GM12878 (cell line): Measurements from ENCODE around the gene ZBTB9. TPM values are rescaled to one million over a fixed set of nuclear protein-coding genes. Genes with fewer than 3 reads are reported as not detected.

ENCODE experiments used
- ATAC-seq: fragments of 200-7000 bp; cut with Tn5 transposase; 3 replicates; pipeline ENCODE4 v1.9.1; 2020; ENCODE audit warnings: mild to moderate bottlenecking, moderate library complexity
- BruUV-seq: library from RNA; stranded (reverse); fragments of 400-500 nt; replicated peaks from 2 replicates; lab custom pipeline; 2021; lab: Mats Ljungman, UMichigan
- CTCF ChIA-PET: fragments of 300-600 bp; sonication (Branson Sonifier 250); formaldehyde crosslinking; extraction: SDS; loops from one replicate; lab custom pipeline; 2021; ENCODE audit warnings: inconsistent platforms; lab: Yijun Ruan, JAX
- POLR2A ChIA-PET: fragments of 350-600 bp; formaldehyde crosslinking; extraction: SDS; loops from one replicate; lab custom pipeline; 2021; ENCODE audit warnings: inconsistent platforms; lab: Charles Lee
- RAD21 ChIA-PET: fragments of 300-600 bp; sonication (Branson Sonifier 250); formaldehyde crosslinking; loops from one replicate; lab custom pipeline; 2023; ENCODE audit warnings: antibody characterized with exemption; ENCODE audit not compliant: unreplicated experiment; lab: Charles Lee
- SMC1A ChIA-PET: fragments of 300-600 bp; sonication (Branson Sonifier 250); formaldehyde crosslinking; loops from one replicate; lab custom pipeline; 2023; ENCODE audit not compliant: unreplicated experiment, uncharacterized antibody; lab: Charles Lee
- DNase-seq: peaks from one replicate; pipeline ENCODE4 v3.0.0-alpha.2; 2011; ENCODE audit warnings: low read depth, low spot score
- FAIRE-seq: peaks from 3 replicates; lab custom pipeline; 2011; peaks lifted over from hg19 to GRCh38; lab: Jason Lieb, UNC
- H2AFZ ChIP-seq: 2 replicates; pipeline ENCODE4 v1.6.0; 2011; ENCODE audit warnings: low read depth, low read length, control low read depth; ENCODE audit not compliant: control insufficient read depth
- H3K27ac ChIP-seq: 2 replicates; pipeline ENCODE4 v1.5.1; 2011; ENCODE audit warnings: control low read depth; ENCODE audit not compliant: control insufficient read depth, insufficient read depth
- H3K27me3 ChIP-seq, 2 experiments: replicated peaks in 1 of 2; 2 replicates each; pipeline versions ENCODE4 v1.6.0 to v1.6.1; 2011; ENCODE audit warnings: low read length in 1 of 2; ENCODE audit not compliant: control insufficient read depth in 2 of 2, insufficient read depth in 2 of 2
- H3K36me3 ChIP-seq, 2 experiments: 2 replicates each; pipeline ENCODE4 v1.5.1; 2011; ENCODE audit warnings: low read length in 1 of 2; ENCODE audit not compliant: control insufficient read depth in 2 of 2, insufficient read depth in 2 of 2
- H3K4me1 ChIP-seq: 2 replicates; pipeline ENCODE4 v1.6.1; 2011; ENCODE audit warnings: mild to moderate bottlenecking, low read length, moderate library complexity, mixed read lengths; ENCODE audit not compliant: control insufficient read depth, insufficient read depth
- H3K4me2 ChIP-seq: 2 replicates; pipeline ENCODE4 v1.6.0; 2011; ENCODE audit warnings: control low read depth; ENCODE audit not compliant: control insufficient read depth, insufficient read depth
- H3K4me3 ChIP-seq: fragments of 200-600 bp; sonication (generic); 2 replicates; pipeline ENCODE4 v1.5.1; 2016
- H3K79me2 ChIP-seq: 2 replicates; pipeline ENCODE4 v1.6.0; 2011; ENCODE audit warnings: low read length; ENCODE audit not compliant: control insufficient read depth, insufficient read depth
- H3K9ac ChIP-seq: 2 replicates; pipeline ENCODE4 v1.8.0; 2011; ENCODE audit warnings: low read length, control low read depth, mixed read lengths; ENCODE audit not compliant: control insufficient read depth, insufficient read depth
- H3K9me3 ChIP-seq: replicated peaks from 3 replicates; pipeline ENCODE4 v1.5.1; 2011; ENCODE audit warnings: mild to moderate bottlenecking, low read length; ENCODE audit not compliant: control insufficient read depth, insufficient read depth
- H4K20me1 ChIP-seq: 2 replicates; pipeline ENCODE4 v1.6.0; 2011; ENCODE audit not compliant: control insufficient read depth, insufficient read depth
- CREB1 ChIP-seq: IDR thresholded peaks from 2 replicates; pipeline ENCODE4 v1.6.1; 2012; ENCODE audit warnings: low read depth, mild to moderate bottlenecking, inconsistent platforms
- HCFC1 ChIP-seq: fragments of 150-350 bp; IDR thresholded peaks from 2 replicates; pipeline ENCODE4 v1.6.1; 2014; ENCODE audit warnings: low read length
- IKZF2 ChIP-seq, 2 experiments: fragments of 450-650 bp; IDR thresholded peaks; 2 replicates each; pipeline ENCODE4 v1.6.1; 2017; ENCODE audit warnings: mild to moderate bottlenecking in 2 of 2, moderate library complexity in 2 of 2
- NFYB ChIP-seq: IDR thresholded peaks from 2 replicates; pipeline ENCODE4 v1.6.1; 2011; ENCODE audit warnings: low read depth, mild to moderate bottlenecking, low read length, improper control_type of control experiment, moderate library complexity; ENCODE audit not compliant: insufficient read depth
- PAX5 ChIP-seq: IDR thresholded peaks from 2 replicates; pipeline ENCODE4 v1.6.1; 2011; ENCODE audit warnings: low read depth, low read length, borderline replicate concordance
- RFX5 ChIP-seq: IDR thresholded peaks from 2 replicates; pipeline ENCODE4 v1.6.1; 2011; ENCODE audit warnings: low read depth, low read length, improper control_type of control experiment
- SP1 ChIP-seq: IDR thresholded peaks from one replicate; pipeline ENCODE4 v1.6.1; 2011; ENCODE audit warnings: low read depth, low read length
- TARDBP ChIP-seq: IDR thresholded peaks from 2 replicates; pipeline ENCODE4 v1.6.1; 2016; ENCODE audit warnings: borderline replicate concordance
- TCF12 ChIP-seq: IDR thresholded peaks from 2 replicates; pipeline ENCODE4 v1.6.1; 2011; ENCODE audit warnings: low read depth, mild to moderate bottlenecking, low read length
- YY1 ChIP-seq: IDR thresholded peaks from 2 replicates; pipeline ENCODE4 v1.6.1; 2011; ENCODE audit warnings: low read depth, mild to moderate bottlenecking, low read length
- ZNF274 ChIP-seq: IDR thresholded peaks from one replicate; pipeline ENCODE4 v1.8.0; 2011; ENCODE audit not compliant: insufficient read length, insufficient read depth
- WGBS: methylation state at CpG from one replicate; pipeline ENCODE4 v1.1.6; 2016; ENCODE audit warnings: low lambda C conversion rate; ENCODE audit not compliant: insufficient replicate concordance, insufficient coverage; ENCODE audit errors: missing lambda C conversion rate; 5-methylcytosine and 5-hydroxymethylcytosine counted together
- in situ Hi-C: fragments of 300-500 bp; cut with MboI; formaldehyde crosslinking; loops from 9 replicates; pipeline ENCODE4 v1.14.3; 2018; ENCODE audit warnings: mixed read lengths
- intact Hi-C: fragments of 100-400 bp; cut with micrococcal nuclease; formaldehyde crosslinking; loops from one replicate; pipeline ENCODE4 v1.14.2; 2022; ENCODE audit not compliant: unreplicated experiment
- polyA plus RNA-seq, 11 experiments: library from polyadenylated mRNA; depleted of rRNA in 4 of 11; unstranded in 6 of 11; stranded (reverse) in 5 of 11; fragments of >200 nt; fragmentation: Nextera tagmentation in 4 of 11; fragmentation: Illumina TruSeq in 1 of 11; extraction: Ambion mirVana in 4 of 11; extraction: Trizol in 1 of 11; gene quantifications; 1 replicate in 1 of 11; 2 replicates in 10 of 11; pipeline versions ENCODE4 v1.2.1 to v1.2.3, GENCODE V29; 2011 to 2016; ENCODE audit warnings: inconsistent platforms in 2 of 11, missing spikeins in 2 of 11, low read depth in 1 of 11
- total RNA-seq, 4 experiments: library from RNA; depleted of rRNA in 3 of 4; stranded (reverse); fragments of >200 nt in 3 of 4; fragmentation: Illumina TruSeq in 1 of 4; extraction: Trizol in 1 of 4; gene quantifications; 2 replicates each; pipeline versions ENCODE4 v1.2.1 to v1.2.3, GENCODE V29; 2013 to 2021
- TF ChIP-seq, protein P1 (sequence below): fragments of 450-650 bp; IDR thresholded peaks from 2 replicates; pipeline ENCODE4 v1.6.1; 2016; ENCODE audit warnings: mild to moderate bottlenecking, moderate library complexity, borderline replicate concordance
- TF ChIP-seq, protein P2 (sequence below): IDR thresholded peaks from 2 replicates; pipeline ENCODE4 v1.6.1; 2011; ENCODE audit warnings: borderline replicate concordance, low read depth, mild to moderate bottlenecking, moderate library complexity, low read length; ENCODE audit not compliant: insufficient read depth, poor library complexity, severe bottlenecking
- TF ChIP-seq, protein P3 (sequence below): fragments of 450-650 bp; IDR thresholded peaks from 2 replicates; pipeline ENCODE4 v1.6.1; 2016; ENCODE audit warnings: mild to moderate bottlenecking

Gene ZBTB9
- total and polyA plus RNA-seq, 10 of the 15 experiments (the other 5 are each of a cell fraction or from before 2014, with no cell fraction given), result 1.5 to 12.7 (median 6.9) TPM

DNA sequence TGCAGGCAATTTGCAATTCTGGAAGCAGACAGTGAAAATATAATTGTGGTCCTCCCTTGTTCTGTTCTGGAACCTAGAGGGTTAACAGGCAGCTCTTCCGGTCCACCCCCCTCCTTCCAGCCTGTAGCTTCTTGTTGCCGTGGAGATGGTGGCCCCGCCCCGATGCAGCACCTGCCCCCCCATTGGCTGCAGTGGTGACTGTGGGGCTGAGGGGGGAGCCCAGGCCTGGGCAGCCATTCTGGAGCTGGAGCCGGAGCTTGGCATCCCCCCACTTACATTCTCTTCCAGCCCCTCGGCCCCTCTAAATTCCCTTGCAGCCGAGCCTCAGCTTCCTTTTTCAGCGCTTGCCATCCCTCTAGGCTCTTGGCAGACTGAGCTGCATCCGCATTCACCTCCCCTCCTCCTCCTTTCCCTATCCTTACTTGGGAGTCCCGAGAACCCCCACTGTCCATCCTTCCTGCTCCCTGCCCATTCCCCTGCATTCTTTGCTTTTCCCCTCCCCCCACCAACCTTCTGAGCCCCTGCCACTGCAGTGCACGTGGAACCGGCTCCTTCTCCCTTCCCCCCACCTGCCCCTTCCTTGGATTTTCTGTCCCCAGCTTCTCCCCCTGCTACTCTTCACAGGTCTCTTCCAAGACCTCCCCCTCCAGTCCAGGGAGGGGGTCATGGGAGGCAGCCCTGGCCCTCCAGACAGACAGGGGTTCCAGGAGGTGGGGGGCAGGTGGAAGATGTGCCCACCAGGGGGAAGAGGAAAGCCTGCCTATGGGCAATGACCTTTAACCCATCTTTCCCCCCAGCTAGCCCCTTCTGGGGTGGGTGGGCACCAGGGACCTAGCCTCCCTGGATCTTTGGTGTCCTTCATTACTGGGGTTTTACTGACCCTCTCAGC, 23.1 kb upstream of the ZBTB9 start:
- CTCF ChIA-PET, result interaction anchor here (0.6 to 1.6 kb wide), 15 partner anchors 13 to 176 kb away, joined by 3 to 9 read pairs (median 3); partner anchors contain the start of genes CUTA and ZBTB9
- in situ Hi-C loops (no loop called here), intact Hi-C loops (no loop called here)
- Histone ChIP-seq H3K27me3 (no peaks in the 10 kb centered on the region), H3K9me3 (no peaks in the 10 kb centered on the region), H3K9ac (peak overlapping the region; percentile 35), H3K79me2 (peaks cover 6% of the 10 kb centered on the region), H3K4me3 (peak overlapping the region; percentile 80), H3K27ac (peak overlapping the region; percentile 36; the same call in 1 of the 2 replicates), H3K36me3 (no peaks in the 10 kb centered on the region), H2AFZ (no peak overlapping the region; the same call in 1 of the 2 replicates), H3K4me1 (peaks cover 47% of the 10 kb centered on the region), H3K4me2 (peak overlapping the region; percentile 93), H4K20me1 (no peaks in the 10 kb centered on the region)
- POLR2A ChIA-PET, result interaction anchor here (0.6 to 1.8 kb wide), 12 partner anchors 11 to 1252 kb away, joined by 3 to 11 read pairs (median 3); partner anchors contain the start of genes BAK1, CUTA, RPS18 and SYNGAP1
- RAD21 ChIA-PET, result interaction anchor here (0.6 to 2.6 kb wide), 9 partner anchors 13 to 189 kb away, joined by 3 to 10 read pairs (median 4); partner anchors contain the start of genes CUTA, ITPR3, PFDN6 and WDR46
- DNase-seq, result no peak
- FAIRE-seq, result peak; percentile 73
- BruUV-seq, result no TSS peak
- peak; percentile 85 for ATAC-seq
- SMC1A ChIA-PET, result interaction anchor here (0.6 to 1.7 kb wide), 15 partner anchors 12 to 160 kb away, joined by 3 to 8 read pairs (median 3); partner anchors contain the start of genes B3GALT4, RPS18, VPS52 and ZBTB22
- 9% methylated on average over 10 of the region's 12 CpGs for WGBS
- TF ChIP-seq HCFC1, result peak; percentile 28; the same call in 1 of the 2 replicates
- TF ChIP-seq YY1, result peak; percentile 82
- TF ChIP-seq CREB1, result no peak
- TF ChIP-seq, protein P1, sequence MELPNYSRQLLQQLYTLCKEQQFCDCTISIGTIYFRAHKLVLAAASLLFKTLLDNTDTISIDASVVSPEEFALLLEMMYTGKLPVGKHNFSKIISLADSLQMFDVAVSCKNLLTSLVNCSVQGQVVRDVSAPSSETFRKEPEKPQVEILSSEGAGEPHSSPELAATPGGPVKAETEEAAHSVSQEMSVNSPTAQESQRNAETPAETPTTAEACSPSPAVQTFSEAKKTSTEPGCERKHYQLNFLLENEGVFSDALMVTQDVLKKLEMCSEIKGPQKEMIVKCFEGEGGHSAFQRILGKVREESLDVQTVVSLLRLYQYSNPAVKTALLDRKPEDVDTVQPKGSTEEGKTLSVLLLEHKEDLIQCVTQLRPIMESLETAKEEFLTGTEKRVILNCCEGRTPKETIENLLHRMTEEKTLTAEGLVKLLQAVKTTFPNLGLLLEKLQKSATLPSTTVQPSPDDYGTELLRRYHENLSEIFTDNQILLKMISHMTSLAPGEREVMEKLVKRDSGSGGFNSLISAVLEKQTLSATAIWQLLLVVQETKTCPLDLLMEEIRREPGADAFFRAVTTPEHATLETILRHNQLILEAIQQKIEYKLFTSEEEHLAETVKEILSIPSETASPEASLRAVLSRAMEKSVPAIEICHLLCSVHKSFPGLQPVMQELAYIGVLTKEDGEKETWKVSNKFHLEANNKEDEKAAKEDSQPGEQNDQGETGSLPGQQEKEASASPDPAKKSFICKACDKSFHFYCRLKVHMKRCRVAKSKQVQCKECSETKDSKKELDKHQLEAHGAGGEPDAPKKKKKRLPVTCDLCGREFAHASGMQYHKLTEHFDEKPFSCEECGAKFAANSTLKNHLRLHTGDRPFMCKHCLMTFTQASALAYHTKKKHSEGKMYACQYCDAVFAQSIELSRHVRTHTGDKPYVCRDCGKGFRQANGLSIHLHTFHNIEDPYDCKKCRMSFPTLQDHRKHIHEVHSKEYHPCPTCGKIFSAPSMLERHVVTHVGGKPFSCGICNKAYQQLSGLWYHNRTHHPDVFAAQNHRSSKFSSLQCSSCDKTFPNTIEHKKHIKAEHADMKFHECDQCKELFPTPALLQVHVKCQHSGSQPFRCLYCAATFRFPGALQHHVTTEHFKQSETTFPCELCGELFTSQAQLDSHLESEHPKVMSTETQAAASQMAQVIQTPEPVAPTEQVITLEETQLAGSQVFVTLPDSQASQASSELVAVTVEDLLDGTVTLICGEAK, result peak; percentile 39; the same call in 1 of the 2 replicates
- TF ChIP-seq TARDBP, result no peak
- peak; percentile 45; the same call in 1 of the 2 replicates for TF ChIP-seq PAX5
- no peak for TF ChIP-seq ZNF274
- TF ChIP-seq SP1, result peak; percentile 59
- no peak for TF ChIP-seq IKZF2 (IDR thresholded peaks at IDR 0.05)
- TF ChIP-seq NFYB, result peak; percentile 74
- 0 out of 2 replicates have a peak, but pooled peaks have one; percentile 12 for TF ChIP-seq RFX5
- TF ChIP-seq, protein P2, sequence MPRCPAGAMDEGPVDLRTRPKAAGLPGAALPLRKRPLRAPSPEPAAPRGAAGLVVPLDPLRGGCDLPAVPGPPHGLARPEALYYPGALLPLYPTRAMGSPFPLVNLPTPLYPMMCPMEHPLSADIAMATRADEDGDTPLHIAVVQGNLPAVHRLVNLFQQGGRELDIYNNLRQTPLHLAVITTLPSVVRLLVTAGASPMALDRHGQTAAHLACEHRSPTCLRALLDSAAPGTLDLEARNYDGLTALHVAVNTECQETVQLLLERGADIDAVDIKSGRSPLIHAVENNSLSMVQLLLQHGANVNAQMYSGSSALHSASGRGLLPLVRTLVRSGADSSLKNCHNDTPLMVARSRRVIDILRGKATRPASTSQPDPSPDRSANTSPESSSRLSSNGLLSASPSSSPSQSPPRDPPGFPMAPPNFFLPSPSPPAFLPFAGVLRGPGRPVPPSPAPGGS, result no peak
- no peak for TF ChIP-seq TCF12
- TF ChIP-seq, protein P3, sequence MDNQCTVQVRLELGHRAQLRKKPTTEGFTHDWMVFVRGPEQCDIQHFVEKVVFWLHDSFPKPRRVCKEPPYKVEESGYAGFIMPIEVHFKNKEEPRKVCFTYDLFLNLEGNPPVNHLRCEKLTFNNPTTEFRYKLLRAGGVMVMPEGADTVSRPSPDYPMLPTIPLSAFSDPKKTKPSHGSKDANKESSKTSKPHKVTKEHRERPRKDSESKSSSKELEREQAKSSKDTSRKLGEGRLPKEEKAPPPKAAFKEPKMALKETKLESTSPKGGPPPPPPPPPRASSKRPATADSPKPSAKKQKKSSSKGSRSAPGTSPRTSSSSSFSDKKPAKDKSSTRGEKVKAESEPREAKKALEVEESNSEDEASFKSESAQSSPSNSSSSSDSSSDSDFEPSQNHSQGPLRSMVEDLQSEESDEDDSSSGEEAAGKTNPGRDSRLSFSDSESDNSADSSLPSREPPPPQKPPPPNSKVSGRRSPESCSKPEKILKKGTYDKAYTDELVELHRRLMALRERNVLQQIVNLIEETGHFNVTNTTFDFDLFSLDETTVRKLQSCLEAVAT, result 0 out of 2 replicates have a peak, but pooled peaks have one; percentile 21
